ENCODE measurements around the gene LEFTY2.
"Not testable (repeated sequence)": the region's sequence is repeated elsewhere in the genome, so short reads cannot be mapped to it uniquely, and the experiment has no call there.

LEFTY2 gene, protein sequence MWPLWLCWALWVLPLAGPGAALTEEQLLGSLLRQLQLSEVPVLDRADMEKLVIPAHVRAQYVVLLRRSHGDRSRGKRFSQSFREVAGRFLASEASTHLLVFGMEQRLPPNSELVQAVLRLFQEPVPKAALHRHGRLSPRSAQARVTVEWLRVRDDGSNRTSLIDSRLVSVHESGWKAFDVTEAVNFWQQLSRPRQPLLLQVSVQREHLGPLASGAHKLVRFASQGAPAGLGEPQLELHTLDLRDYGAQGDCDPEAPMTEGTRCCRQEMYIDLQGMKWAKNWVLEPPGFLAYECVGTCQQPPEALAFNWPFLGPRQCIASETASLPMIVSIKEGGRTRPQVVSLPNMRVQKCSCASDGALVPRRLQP

GRCh38 chr1:225941187-225941941 lies at the start of gene LEFTY2:
Gene LEFTY2 (minus strand): TSS chr1:225941220. CDS start chr1:225941140, 80 bp downstream.
- Histone ChIP-seq H3K4me1 (ENCODE audit: control insufficient read depth in 1 of 2, insufficient read depth in 2 of 2, low read length in 2 of 2) (peaks cover 0 to 17% of the 10 kb centered on the region in 2 donors), H3K27me3 (ENCODE audit: low read depth, low read length) (no peaks in the 10 kb centered on the region), H3K27ac (ENCODE audit: low read length) (no peak within 1 kb of the TSS), H3K36me3 (ENCODE audit: control insufficient read depth in 1 of 2, insufficient read depth in 2 of 2, low read length in 2 of 2) (no peaks in the 10 kb centered on the region), H3K4me3 (ENCODE audit: low read depth in 1 of 2, low read length in 2 of 2) (no peak within 1 kb of the TSS), H3K9me3 (ENCODE audit: control insufficient read depth in 1 of 2, low read length in 2 of 2) (no peaks in the 10 kb centered on the region)

DNA sequence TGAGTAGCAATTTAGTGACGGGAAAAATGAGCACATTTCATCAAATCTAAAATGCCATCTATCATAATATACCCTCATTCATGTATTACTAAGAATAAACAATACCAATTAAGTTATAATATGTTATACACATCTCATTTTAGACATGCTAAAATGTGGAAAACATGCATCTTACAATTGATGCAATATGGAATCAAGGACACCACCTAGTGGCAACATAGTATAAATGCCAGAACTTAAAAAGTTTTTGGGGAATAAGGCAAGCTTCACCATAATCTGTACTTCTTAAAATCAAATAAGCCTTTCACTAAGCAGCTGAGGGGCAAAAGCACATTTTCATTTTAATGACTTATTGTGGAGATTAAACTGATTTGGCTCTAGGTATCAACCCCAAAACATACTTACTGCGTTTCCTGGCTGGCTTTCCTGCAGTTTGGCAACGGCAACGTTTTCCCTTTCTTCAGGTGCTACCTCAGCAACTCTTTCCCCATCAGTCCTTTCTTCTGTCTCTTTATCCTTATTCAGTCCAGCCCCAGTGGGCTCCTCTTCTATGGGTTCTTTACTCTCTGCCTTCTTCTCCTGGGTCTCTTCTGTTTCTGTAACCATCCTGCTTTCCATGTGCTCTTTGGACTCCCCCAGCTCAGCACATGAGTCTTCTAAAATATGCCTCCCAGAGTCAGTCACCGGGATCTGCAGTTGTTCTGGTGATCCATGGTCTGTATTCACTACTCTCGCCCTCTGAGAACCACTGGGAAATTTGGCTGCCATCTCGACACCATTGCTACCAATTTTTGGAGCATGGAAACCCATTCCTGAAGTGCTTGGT lies 46.7 kb upstream of the LEFTY2 start:
- Histone ChIP-seq H3K27ac (ENCODE audit: low read length) (no peak overlapping the region), H3K4me1 (ENCODE audit: control insufficient read depth in 1 of 2, insufficient read depth in 2 of 2, low read length in 2 of 2) (no peaks in the 10 kb centered on the region), H3K36me3 (ENCODE audit: control insufficient read depth in 1 of 2, insufficient read depth in 2 of 2, low read length in 2 of 2) (peaks cover 66 to 75% of the 10 kb centered on the region in 2 donors), H3K9me3 (ENCODE audit: control insufficient read depth in 1 of 2, low read length in 2 of 2) (no peaks in the 10 kb centered on the region), H3K27me3 (ENCODE audit: low read depth, low read length) (no peaks in the 10 kb centered on the region), H3K4me3 (ENCODE audit: low read depth in 1 of 2, low read length in 2 of 2) (no peak overlapping the region)

DNA sequence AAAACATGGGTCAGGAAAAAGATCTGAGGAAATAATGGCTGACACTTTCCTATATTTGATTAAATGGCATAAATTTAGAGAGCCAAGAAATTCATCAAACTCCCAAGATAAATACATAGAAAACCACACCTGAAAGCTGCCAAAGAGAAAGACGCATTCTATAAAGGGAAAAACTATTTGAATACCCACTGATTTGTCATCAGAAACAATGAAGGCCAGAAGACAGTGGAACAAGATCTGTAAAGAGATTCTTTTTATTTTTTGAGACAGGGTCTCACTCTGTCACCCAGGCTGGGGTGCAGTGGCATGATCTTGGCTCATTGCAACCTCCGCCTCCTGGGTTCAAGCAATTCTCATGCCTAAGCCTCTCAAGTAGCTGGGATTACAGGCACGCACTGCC lies 40.7 kb upstream of the LEFTY2 start:
- no peaks in the 10 kb centered on the region for H3K4me1 ChIP-seq (ENCODE audit: control insufficient read depth in 1 of 2, insufficient read depth in 2 of 2, low read length in 2 of 2)
- peaks cover 35 to 58% of the 10 kb centered on the region in 2 donors for H3K36me3 ChIP-seq (ENCODE audit: control insufficient read depth in 1 of 2, insufficient read depth in 2 of 2, low read length in 2 of 2)
- no peaks in the 10 kb centered on the region for H3K9me3 ChIP-seq (ENCODE audit: control insufficient read depth in 1 of 2, low read length in 2 of 2)
- no peaks in the 10 kb centered on the region for H3K27me3 ChIP-seq (ENCODE audit: low read depth, low read length)
- H3K4me3 ChIP-seq (ENCODE audit: low read depth in 1 of 2, low read length in 2 of 2), result no peak overlapping the region
- no peak overlapping the region for H3K27ac ChIP-seq (ENCODE audit: low read length)

DNA sequence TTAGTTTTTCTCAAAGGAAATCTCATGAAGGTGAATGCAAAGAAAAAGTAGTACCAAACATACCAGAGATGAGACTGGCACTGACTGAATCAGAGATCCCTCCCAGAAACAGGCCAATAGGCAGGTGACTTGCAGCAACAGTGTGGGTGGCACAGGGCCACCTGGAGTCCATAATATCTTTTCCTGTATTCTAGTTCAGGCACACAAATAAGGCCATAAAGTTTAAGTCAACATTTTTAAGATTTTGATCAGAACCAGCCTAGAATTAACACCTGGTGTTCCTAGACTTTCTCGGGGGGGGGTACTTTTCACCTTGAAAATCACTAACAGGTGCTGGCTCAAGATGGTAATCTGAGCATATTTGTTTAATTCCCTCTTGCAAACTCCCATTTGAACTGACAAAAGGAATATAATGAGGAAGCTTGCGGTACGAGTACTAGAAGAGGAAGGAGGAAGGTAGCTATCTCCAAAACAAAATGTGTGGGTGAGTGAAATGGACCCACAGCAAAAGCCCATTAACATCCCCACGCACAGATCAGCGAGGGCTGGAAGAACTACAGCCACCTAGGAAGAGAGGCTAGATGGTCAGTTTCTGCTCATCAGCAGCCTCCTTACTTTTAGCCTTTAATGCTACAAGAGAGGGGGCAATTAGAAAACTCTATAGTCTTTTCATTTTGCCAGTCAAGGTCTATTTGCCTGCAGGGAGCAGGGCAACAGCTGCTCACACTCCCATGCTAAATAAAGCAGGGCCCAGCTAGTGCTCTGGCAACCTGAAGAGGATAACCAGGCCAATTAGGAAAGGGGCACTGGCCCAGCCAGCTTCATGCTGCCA lies 39.2 kb upstream of the LEFTY2 start:
- peaks cover 21 to 55% of the 10 kb centered on the region in 2 donors for H3K36me3 ChIP-seq (ENCODE audit: control insufficient read depth in 1 of 2, insufficient read depth in 2 of 2, low read length in 2 of 2)
- H3K27ac ChIP-seq (ENCODE audit: low read length), result no peak overlapping the region
- no peaks in the 10 kb centered on the region for H3K27me3 ChIP-seq (ENCODE audit: low read depth, low read length)
- no peaks in the 10 kb centered on the region for H3K9me3 ChIP-seq (ENCODE audit: control insufficient read depth in 1 of 2, low read length in 2 of 2)
- no peak overlapping the region for H3K4me3 ChIP-seq (ENCODE audit: low read depth in 1 of 2, low read length in 2 of 2)
- H3K4me1 ChIP-seq (ENCODE audit: control insufficient read depth in 1 of 2, insufficient read depth in 2 of 2, low read length in 2 of 2), result no peaks in the 10 kb centered on the region

DNA sequence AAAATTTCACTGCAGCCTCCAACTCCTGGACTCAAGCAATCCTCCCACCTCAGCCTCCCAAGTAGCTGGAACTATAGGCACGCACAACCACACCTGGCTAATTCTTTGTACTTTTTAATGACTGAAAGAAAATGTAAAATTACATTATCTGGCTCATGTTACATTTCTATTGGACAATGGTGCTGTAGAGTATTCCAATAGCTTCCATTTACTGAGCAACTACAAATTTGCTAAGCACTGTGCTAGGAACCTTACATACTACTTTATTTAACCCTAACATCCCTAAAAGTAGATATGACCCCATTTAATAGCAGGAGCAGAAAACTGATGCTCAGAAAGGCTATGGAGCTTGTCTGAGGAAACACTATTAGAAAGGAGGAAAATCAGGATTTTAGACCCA lies 38.4 kb upstream of the LEFTY2 start:
- H3K9me3 ChIP-seq (ENCODE audit: control insufficient read depth in 1 of 2, low read length in 2 of 2), result no peaks in the 10 kb centered on the region
- H3K36me3 ChIP-seq (ENCODE audit: control insufficient read depth in 1 of 2, insufficient read depth in 2 of 2, low read length in 2 of 2), result peaks cover 14 to 47% of the 10 kb centered on the region in 2 donors
- H3K27me3 ChIP-seq (ENCODE audit: low read depth, low read length), result no peaks in the 10 kb centered on the region
- no peaks in the 10 kb centered on the region for H3K4me1 ChIP-seq (ENCODE audit: control insufficient read depth in 1 of 2, insufficient read depth in 2 of 2, low read length in 2 of 2)
- no peak overlapping the region for H3K27ac ChIP-seq (ENCODE audit: low read length)
- H3K4me3 ChIP-seq (ENCODE audit: low read depth in 1 of 2, low read length in 2 of 2), result no peak overlapping the region

- H3K27ac ChIP-seq (ENCODE audit: low read length), result no peak overlapping the region
- no peaks in the 10 kb centered on the region for H3K4me1 ChIP-seq (ENCODE audit: control insufficient read depth in 1 of 2, insufficient read depth in 2 of 2, low read length in 2 of 2)
- no peak overlapping the region for H3K4me3 ChIP-seq (ENCODE audit: low read depth in 1 of 2, low read length in 2 of 2)
- H3K9me3 ChIP-seq (ENCODE audit: control insufficient read depth in 1 of 2, low read length in 2 of 2), result no peaks in the 10 kb centered on the region
- H3K27me3 ChIP-seq (ENCODE audit: low read depth, low read length), result no peaks in the 10 kb centered on the region
- peaks cover 8 to 36% of the 10 kb centered on the region in 2 donors for H3K36me3 ChIP-seq (ENCODE audit: control insufficient read depth in 1 of 2, insufficient read depth in 2 of 2, low read length in 2 of 2)
Measured at GRCh38 chr1:225977937-225978748, 37.1 kb upstream of the LEFTY2 start.

- H3K4me1 ChIP-seq (ENCODE audit: control insufficient read depth in 1 of 2, insufficient read depth in 2 of 2, low read length in 2 of 2); H3K27me3 ChIP-seq (ENCODE audit: low read depth, low read length); H3K27ac ChIP-seq (ENCODE audit: low read length); H3K9me3 ChIP-seq (ENCODE audit: control insufficient read depth in 1 of 2, low read length in 2 of 2); H3K4me3 ChIP-seq (ENCODE audit: low read depth in 1 of 2, low read length in 2 of 2): not testable (repeated sequence)
- H3K36me3 ChIP-seq (ENCODE audit: control insufficient read depth in 1 of 2, insufficient read depth in 2 of 2, low read length in 2 of 2), result peaks cover 4 to 15% of the 10 kb centered on the region in 2 donors
Measured at GRCh38 chr1:225975146-225975545, 34.1 kb upstream of the LEFTY2 start.

DNA sequence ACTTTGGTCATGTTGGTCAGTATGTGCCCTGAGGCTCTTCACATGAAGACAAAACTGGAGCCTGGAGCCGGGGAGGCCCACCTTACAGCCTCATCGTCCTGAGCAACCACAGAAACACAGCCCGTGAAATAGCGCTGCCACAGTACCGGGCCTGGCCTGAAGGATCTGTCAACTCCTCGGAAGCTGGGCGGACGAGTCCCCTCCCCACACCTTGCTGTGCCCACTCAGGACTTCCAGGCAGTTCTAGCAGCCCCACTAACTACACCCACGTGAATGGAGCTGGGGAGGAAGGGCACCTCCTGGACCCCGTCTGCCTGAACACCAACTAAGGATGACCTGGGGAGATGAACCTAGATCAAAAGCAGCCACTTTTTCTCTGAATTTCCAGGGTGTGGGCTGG lies 33.4 kb upstream of the LEFTY2 start:
- peaks cover 1 to 9% of the 10 kb centered on the region in 2 donors for H3K36me3 ChIP-seq (ENCODE audit: control insufficient read depth in 1 of 2, insufficient read depth in 2 of 2, low read length in 2 of 2)
- H3K27ac ChIP-seq (ENCODE audit: low read length), result no peak overlapping the region
- H3K27me3 ChIP-seq (ENCODE audit: low read depth, low read length), result no peaks in the 10 kb centered on the region

GRCh38 chr1:225973158-225973557 lies 32.1 kb upstream of the LEFTY2 start:
- no peak overlapping the region for H3K27ac ChIP-seq (ENCODE audit: low read length)
- no peaks in the 10 kb centered on the region for H3K4me1 ChIP-seq (ENCODE audit: control insufficient read depth in 1 of 2, insufficient read depth in 2 of 2, low read length in 2 of 2)
- no peaks in the 10 kb centered on the region for H3K9me3 ChIP-seq (ENCODE audit: control insufficient read depth in 1 of 2, low read length in 2 of 2)
- no peaks in the 10 kb centered on the region for H3K27me3 ChIP-seq (ENCODE audit: low read depth, low read length)
- H3K4me3 ChIP-seq (ENCODE audit: low read depth in 1 of 2, low read length in 2 of 2), result no peak overlapping the region
- peaks cover 0 to 9% of the 10 kb centered on the region in 2 donors for H3K36me3 ChIP-seq (ENCODE audit: control insufficient read depth in 1 of 2, insufficient read depth in 2 of 2, low read length in 2 of 2)

More for the DNA sequence above, 33.4 kb upstream of the LEFTY2 start:
- Histone ChIP-seq H3K4me3 (ENCODE audit: low read depth in 1 of 2, low read length in 2 of 2) (no peak overlapping the region), H3K4me1 (ENCODE audit: control insufficient read depth in 1 of 2, insufficient read depth in 2 of 2, low read length in 2 of 2) (no peaks in the 10 kb centered on the region), H3K9me3 (ENCODE audit: control insufficient read depth in 1 of 2, low read length in 2 of 2) (no peaks in the 10 kb centered on the region)

All from muscle layer of duodenum (tissue), 2 donors.